Esophagus muscularis mucosa (tissue), 4 donors: Measurements from ENCODE around the gene GINS2. TPM values are rescaled to one million over a fixed set of nuclear protein-coding genes. Genes with fewer than 3 reads are reported as not detected.

Experiments
- DNase-seq: peaks from one replicate; pipeline ENCODE4 v3.0.0-alpha.2; 2017; ENCODE audit errors: extremely low spot score
- H3K27ac ChIP-seq, 4 donors: fragments of 200-600 bp; sonication (generic); replicated peaks in 1 of 4; 1 replicate in 3 of 4; 2 replicates in 1 of 4; pipeline ENCODE4 v1.5.1; 2016 to 2019; ENCODE audit warnings: mild to moderate bottlenecking in 1 of 4
- H3K27me3 ChIP-seq, 4 donors: fragments of 200-600 bp; sonication (generic); one replicate each; pipeline versions ENCODE4 v1.5.1 to v1.6.0; 2016 to 2019
- H3K36me3 ChIP-seq, 4 donors: fragments of 200-600 bp; sonication (generic); one replicate each; pipeline ENCODE4 v1.5.1; 2016 to 2019
- H3K4me1 ChIP-seq, 4 donors: fragments of 200-600 bp; sonication (generic); one replicate each; pipeline ENCODE4 v1.5.1; 2016 to 2019
- H3K4me3 ChIP-seq, 4 donors: fragments of 200-600 bp; sonication (generic); 1 replicate in 2 of 4; 2 replicates in 2 of 4; pipeline ENCODE4 v1.5.1; 2016 to 2019; ENCODE audit warnings: mild to moderate bottlenecking in 4 of 4, moderate library complexity in 1 of 4
- H3K9me3 ChIP-seq, 4 donors: fragments of 200-600 bp; sonication (generic); 1 replicate in 3 of 4; 2 replicates in 1 of 4; pipeline ENCODE4 v1.5.1; 2016 to 2019
- EP300 ChIP-seq: sonication (generic); formaldehyde crosslinking; IDR thresholded peaks from one replicate; pipeline ENCODE4 v1.6.1; 2017; ENCODE audit warnings: antibody characterized with exemption
- POLR2A ChIP-seq: fragments of 450-650 bp; IDR thresholded peaks from one replicate; pipeline ENCODE4 v1.6.1; 2017; ENCODE audit warnings: antibody characterized with exemption, moderate library complexity, mild to moderate bottlenecking, low read depth
- POLR2AphosphoS5 ChIP-seq, 2 donors: sonication (generic); formaldehyde crosslinking; IDR thresholded peaks; one replicate each; pipeline ENCODE4 v1.6.1; 2017; ENCODE audit warnings: antibody characterized with exemption in 2 of 2
- WGBS: methylation state at CpG from one replicate; pipeline ENCODE4 v1.1.5; 2018; 5-methylcytosine and 5-hydroxymethylcytosine counted together
- intact Hi-C: fragments of 100-400 bp; cut with DNase I; formaldehyde crosslinking; loops from one replicate; pipeline ENCODE4 v1.15.1; 2023
- small RNA-seq, 3 donors: library from RNA; depleted of rRNA; stranded (forward); fragments of <200 nt; gene quantifications; one replicate each; pipeline ENCODE3, GENCODE V24; 2016
- total RNA-seq, 4 donors: library from RNA; depleted of rRNA; stranded (reverse); fragments of >200 nt; gene quantifications; one replicate each; pipeline versions ENCODE4 v1.1.0 to v1.2.1, GENCODE V29; 2016
- TF ChIP-seq, protein P1 (sequence below), 3 experiments: fragments of 200-600 bp in 2 of 3; fragments of 450-650 bp in 1 of 3; sonication (generic) in 2 of 3; IDR thresholded peaks; one replicate each; pipeline ENCODE4 v1.5.1; 2017 to 2019; ENCODE audit warnings: antibody characterized with exemption in 3 of 3, mild to moderate bottlenecking in 2 of 3, moderate library complexity in 1 of 3

Gene GINS2
- total RNA-seq, 4 donors from 2014 or later, result 0.17 to 0.84 TPM; not detected in 2

DNA sequence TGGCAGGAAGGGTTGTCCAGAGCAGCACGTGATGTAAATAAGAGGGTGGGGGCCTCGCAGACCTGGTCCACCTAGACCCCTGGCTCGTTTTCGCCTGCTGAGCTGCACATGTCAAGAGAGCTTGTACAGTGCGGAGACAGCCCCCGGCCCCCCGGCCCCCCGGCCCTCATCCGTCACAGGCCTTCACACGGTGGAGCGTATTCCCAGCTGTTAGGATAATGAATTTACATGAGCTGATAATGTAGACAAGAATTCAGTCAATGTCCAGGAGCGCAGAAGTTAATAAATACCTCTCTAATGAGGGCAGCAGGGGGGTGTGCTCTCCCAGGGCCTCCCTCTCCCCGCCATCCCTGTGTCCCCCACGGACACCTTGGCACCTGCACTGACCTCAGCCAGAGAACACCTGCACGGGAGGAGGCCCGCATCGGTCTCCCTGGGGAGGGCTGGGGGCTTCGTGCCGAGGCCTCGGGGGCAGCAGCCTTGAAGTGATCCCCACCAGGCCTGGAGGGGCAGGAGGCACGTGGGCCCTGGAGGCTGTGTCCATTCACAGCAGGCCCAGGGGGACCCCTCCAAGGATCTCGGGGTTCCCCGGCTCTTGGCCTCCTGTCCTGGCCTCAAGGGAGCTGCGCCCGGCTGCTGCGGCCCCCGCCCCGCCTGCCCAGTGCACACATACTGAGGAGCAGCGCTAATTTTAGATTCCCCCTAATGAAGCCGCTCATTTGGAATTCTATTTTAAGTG is 61.1 kb downstream of the GINS2 start:
- intact Hi-C loops, result no loop called here
- H3K36me3 ChIP-seq, result peaks cover 0 to 3% (median 0%) of the 10 kb centered on the region in 4 donors
- no peak for TF ChIP-seq POLR2AphosphoS5 (IDR thresholded peaks at IDR 0.05)
- TF ChIP-seq, protein P1, sequence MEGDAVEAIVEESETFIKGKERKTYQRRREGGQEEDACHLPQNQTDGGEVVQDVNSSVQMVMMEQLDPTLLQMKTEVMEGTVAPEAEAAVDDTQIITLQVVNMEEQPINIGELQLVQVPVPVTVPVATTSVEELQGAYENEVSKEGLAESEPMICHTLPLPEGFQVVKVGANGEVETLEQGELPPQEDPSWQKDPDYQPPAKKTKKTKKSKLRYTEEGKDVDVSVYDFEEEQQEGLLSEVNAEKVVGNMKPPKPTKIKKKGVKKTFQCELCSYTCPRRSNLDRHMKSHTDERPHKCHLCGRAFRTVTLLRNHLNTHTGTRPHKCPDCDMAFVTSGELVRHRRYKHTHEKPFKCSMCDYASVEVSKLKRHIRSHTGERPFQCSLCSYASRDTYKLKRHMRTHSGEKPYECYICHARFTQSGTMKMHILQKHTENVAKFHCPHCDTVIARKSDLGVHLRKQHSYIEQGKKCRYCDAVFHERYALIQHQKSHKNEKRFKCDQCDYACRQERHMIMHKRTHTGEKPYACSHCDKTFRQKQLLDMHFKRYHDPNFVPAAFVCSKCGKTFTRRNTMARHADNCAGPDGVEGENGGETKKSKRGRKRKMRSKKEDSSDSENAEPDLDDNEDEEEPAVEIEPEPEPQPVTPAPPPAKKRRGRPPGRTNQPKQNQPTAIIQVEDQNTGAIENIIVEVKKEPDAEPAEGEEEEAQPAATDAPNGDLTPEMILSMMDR (IDR thresholded peaks at IDR 0.05), result no peak
- TF ChIP-seq POLR2A, result no peak
- TF ChIP-seq EP300, result no peak
- peak overlapping the region in 1 of 4 donors; percentile 13 for H3K4me3 ChIP-seq
- DNase-seq, result no peak
- peaks cover 33 to 56% (median 42%) of the 10 kb centered on the region in 4 donors for H3K4me1 ChIP-seq
- H3K9me3 ChIP-seq, result peaks cover 0 to 11% (median 3%) of the 10 kb centered on the region in 4 donors
- 54% methylated on average over 17 of the region's 30 CpGs for WGBS
- no peaks in the 10 kb centered on the region for H3K27me3 ChIP-seq
- peak overlapping the region in 3 of 4 donors; percentile 15 to 45 (median 37) for H3K27ac ChIP-seq

DNA sequence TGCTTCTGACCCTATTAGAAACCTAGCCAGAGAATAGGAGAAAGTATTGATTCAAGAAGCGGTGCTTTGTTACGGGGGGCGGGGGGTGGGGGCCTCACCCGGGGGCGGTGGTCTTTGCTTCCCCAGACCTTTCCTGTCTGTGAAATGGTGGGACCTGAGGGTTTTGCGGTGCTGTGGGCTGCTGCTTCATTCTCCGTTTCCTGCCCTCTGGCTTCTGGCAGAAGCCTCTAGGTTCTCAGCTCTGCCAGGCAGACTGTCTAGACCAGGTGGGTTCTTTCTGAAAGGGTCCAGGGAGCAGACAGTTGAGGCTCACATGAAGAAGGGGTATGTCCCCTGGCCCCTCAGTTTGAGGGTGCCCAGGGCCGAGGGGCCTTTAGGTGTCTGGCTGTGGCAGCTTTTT is 61.7 kb downstream of the GINS2 start:
- H3K27ac ChIP-seq, result no peak overlapping the region
- 42% methylated on average over 6 of the region's 8 CpGs for WGBS
- no peak for TF ChIP-seq EP300
- no peak for TF ChIP-seq POLR2AphosphoS5 (IDR thresholded peaks at IDR 0.05)
- TF ChIP-seq POLR2A, result no peak
- TF ChIP-seq, protein P1 (IDR thresholded peaks at IDR 0.05), result no peak
- peaks cover 33 to 56% (median 40%) of the 10 kb centered on the region in 4 donors for H3K4me1 ChIP-seq
- intact Hi-C loops, result no loop called here
- H3K9me3 ChIP-seq, result peaks cover 0 to 11% (median 3%) of the 10 kb centered on the region in 4 donors
- peaks cover 0 to 3% (median 0%) of the 10 kb centered on the region in 4 donors for H3K36me3 ChIP-seq
- no peak overlapping the region for H3K4me3 ChIP-seq
- H3K27me3 ChIP-seq, result no peaks in the 10 kb centered on the region
- no peak for DNase-seq

Small RNA genes lying within 50 kb of the gene (small RNA-seq; reads per million reads assigned to genes)
- gene RN7SL381P, result 0 reads per million in 3 donors

Other genes starting within 250 kb of the GINS2 start
- 10 to 100 TPM; 45.4 to 79.4 (median 49.5) TPM for gene GSE1, start 75.6 kb downstream of the GINS2 start, total RNA-seq
- gene C16orf74, start 62.1 kb upstream of the GINS2 start, total RNA-seq, result 1 to 10 TPM in 1 of 4 donors, under 1 TPM in 2, not detected in 1; 0.83 to 2.4 (median 0.83) TPM
- gene EMC8, start 110.6 kb upstream of the GINS2 start, total RNA-seq, result 10 to 100 TPM; 26.0 to 41.3 (median 27.6) TPM
- gene COX4I1, start 110.7 kb upstream of the GINS2 start, total RNA-seq, result 100 to 1,000 TPM; 555 to 640 (median 575) TPM
- gene IRF8, start 210.2 kb upstream of the GINS2 start, total RNA-seq, result 10 to 100 TPM in 2 of 4 donors, 1 to 10 TPM in 2; 5.1 to 12.9 (median 10.4) TPM